Keratinocyte (primary cell): Measurements from ENCODE around the gene IFNG-AS1. TPM values are rescaled to one million over a fixed set of nuclear protein-coding genes. Genes with fewer than 3 reads are reported as not detected.

Experiments used
- DNase-seq: peaks from one replicate; pipeline ENCODE4 v3.0.0-alpha.2; 2011; ENCODE audit warnings: low read depth, missing footprints, low spot score
- FAIRE-seq: peaks from 2 replicates; lab custom pipeline; 2011; peaks lifted over from hg19 to GRCh38; lab: Jason Lieb, UNC
- H2AFZ ChIP-seq: 2 replicates; pipeline ENCODE4 v1.6.0; 2012; ENCODE audit warnings: low read length, control low read depth, inconsistent platforms; ENCODE audit not compliant: control insufficient read depth
- H3K27ac ChIP-seq: 2 replicates; pipeline ENCODE4 v1.5.1; 2011; ENCODE audit warnings: low read length; ENCODE audit not compliant: control insufficient read depth, insufficient read depth
- H3K27me3 ChIP-seq: 3 replicates; pipeline ENCODE4 v1.6.0; 2011; ENCODE audit warnings: low read length; ENCODE audit not compliant: control insufficient read depth, insufficient read depth; ENCODE audit errors: extremely low read depth
- H3K36me3 ChIP-seq, 2 experiments: 2 replicates in 1 of 2; 3 replicates in 1 of 2; pipeline ENCODE4 v1.5.1; 2011; ENCODE audit warnings: low read length in 2 of 2, mild to moderate bottlenecking in 1 of 2; ENCODE audit not compliant: control insufficient read depth in 2 of 2, insufficient read depth in 2 of 2; ENCODE audit errors: extremely low read depth in 1 of 2
- H3K4me1 ChIP-seq: 3 replicates; pipeline ENCODE4 v1.5.1; 2011; ENCODE audit warnings: low read length; ENCODE audit not compliant: control insufficient read depth, insufficient read depth; ENCODE audit errors: extremely low read depth
- H3K4me2 ChIP-seq: 3 replicates; pipeline ENCODE4 v1.6.0; 2011; ENCODE audit warnings: low read depth, low read length; ENCODE audit not compliant: control insufficient read depth, insufficient read depth; ENCODE audit errors: extremely low read depth
- H3K4me3 ChIP-seq, 3 experiments: fragments of 200-600 bp in 1 of 3; sonication (generic) in 1 of 3; 2 replicates in 2 of 3; 3 replicates in 1 of 3; pipeline ENCODE4 v1.5.1; 2011 to 2016; ENCODE audit warnings: low read length in 3 of 3, mild to moderate bottlenecking in 3 of 3, control low read depth in 2 of 3, inconsistent platforms in 1 of 3, low read depth in 1 of 3, mixed read lengths in 1 of 3, mixed run types in 1 of 3, moderate library complexity in 1 of 3; ENCODE audit not compliant: control insufficient read depth in 2 of 3, insufficient read depth in 2 of 3; ENCODE audit errors: extremely low read depth in 1 of 3
- H3K79me2 ChIP-seq: 2 replicates; pipeline ENCODE4 v1.6.0; 2012; ENCODE audit warnings: low read length; ENCODE audit not compliant: control insufficient read depth, insufficient read depth
- H3K9ac ChIP-seq: 3 replicates; pipeline ENCODE4 v1.6.0; 2011; ENCODE audit warnings: low read length; ENCODE audit not compliant: control insufficient read depth, insufficient read depth; ENCODE audit errors: extremely low read depth
- H3K9me1 ChIP-seq: 3 replicates; pipeline ENCODE4 v1.6.0; 2011; ENCODE audit warnings: low read length; ENCODE audit not compliant: control insufficient read depth, insufficient read depth; ENCODE audit errors: extremely low read depth
- H3K9me3 ChIP-seq: 2 replicates; pipeline ENCODE4 v1.5.1; 2012; ENCODE audit warnings: low read depth, low read length; ENCODE audit not compliant: control insufficient read depth
- H4K20me1 ChIP-seq: 3 replicates; pipeline ENCODE4 v1.6.0; 2011; ENCODE audit warnings: low read length; ENCODE audit not compliant: control insufficient read depth, insufficient read depth; ENCODE audit errors: extremely low read depth
- CTCF ChIP-seq, 3 experiments: IDR thresholded peaks in 1 of 3; conservative IDR thresholded peaks in 1 of 3; optimal IDR thresholded peaks in 1 of 3; 2 replicates in 2 of 3; 3 replicates in 1 of 3; pipeline versions ENCODE3 to v1.5.1; 2011; ENCODE audit warnings: low read length in 3 of 3, mild to moderate bottlenecking in 3 of 3, moderate library complexity in 2 of 3, control low read depth in 1 of 3, inconsistent platforms in 1 of 3; ENCODE audit not compliant: insufficient read depth in 2 of 3; ENCODE audit errors: extremely low read depth in 1 of 3
- EZH2 ChIP-seq: IDR thresholded peaks from one replicate; pipeline ENCODE4 v1.6.1; 2012; ENCODE audit warnings: inconsistent platforms, mild to moderate bottlenecking, low read length, moderate library complexity
- dilution Hi-C: fragments of 300-500 bp; cut with MboI; formaldehyde crosslinking; loops from one replicate; pipeline ENCODE4 v1.7.0; 2020; ENCODE audit warnings: low sequenced_read_pairs; ENCODE audit not compliant: extremely low pct_ligation_motif_present
- polyA plus RNA-seq, 5 experiments: library from polyadenylated mRNA; depleted of rRNA in 3 of 5; stranded (reverse) in 3 of 5; stranded (forward) in 1 of 5; unstranded in 1 of 5; fragments of >200 nt; gene quantifications; 1 replicate in 1 of 5; 2 replicates in 3 of 5; 3 replicates in 1 of 5; pipeline versions ENCODE4 v1.2.1 to v1.2.3, GENCODE V29; 2011 to 2012; ENCODE audit warnings: missing spikeins in 2 of 5, low read depth in 1 of 5, low replicate concordance in 1 of 5

IFNG-AS1 gene
- polyA plus RNA-seq, 1 donor (not counting 4 experiments of a cell fraction or from before 2014, with no cell fraction given) = not detected

GRCh38 chr12:67996347-67996746 is 7.1 kb downstream of the IFNG-AS1 start:
- FAIRE-seq (no peak), DNase-seq (no peak)
- dilution Hi-C loops = no loop called here

GRCh38 chr12:67998379-67998778 is 9.1 kb downstream of the IFNG-AS1 start:
- Histone ChIP-seq H4K20me1 (no peaks in the 10 kb centered on the region), H3K4me2 (no peak overlapping the region), H3K9me3 (no peaks in the 10 kb centered on the region), H3K27me3 (no peaks in the 10 kb centered on the region), H3K9ac (no peak overlapping the region), H3K79me2 (no peaks in the 10 kb centered on the region), H3K4me3 (no peak overlapping the region), H3K9me1 (no peaks in the 10 kb centered on the region), H3K27ac (no peak overlapping the region), H2AFZ (no peak overlapping the region), H3K36me3 (no peaks in the 10 kb centered on the region), H3K4me1 (no peaks in the 10 kb centered on the region)
- TF ChIP-seq EZH2 (no peak), CTCF (optimal IDR thresholded peaks at IDR 0.05 in 1 of 3, IDR thresholded peaks at IDR 0.05 in 1 of 3, conservative IDR thresholded peaks at IDR 0.05 in 1 of 3; ENCODE audit: extremely low read depth in 1 of 3, insufficient read depth in 2 of 3, low read length in 3 of 3) (no peak)
- FAIRE-seq (no peak), DNase-seq (no peak)
- dilution Hi-C loops = no loop called here

More at GRCh38 chr12:67996347-67996746, 7.1 kb downstream of the IFNG-AS1 start:
- Histone ChIP-seq H3K79me2 (no peaks in the 10 kb centered on the region), H3K27ac (no peak overlapping the region), H2AFZ (no peak overlapping the region), H3K9me1 (no peaks in the 10 kb centered on the region), H3K4me1 (no peaks in the 10 kb centered on the region), H3K27me3 (peaks cover 8% of the 10 kb centered on the region), H3K4me3 (no peak overlapping the region), H3K9ac (no peak overlapping the region), H3K9me3 (no peaks in the 10 kb centered on the region), H3K36me3 (no peaks in the 10 kb centered on the region), H3K4me2 (no peak overlapping the region), H4K20me1 (no peaks in the 10 kb centered on the region)
- TF ChIP-seq CTCF (optimal IDR thresholded peaks at IDR 0.05 in 1 of 3, IDR thresholded peaks at IDR 0.05 in 1 of 3, conservative IDR thresholded peaks at IDR 0.05 in 1 of 3; ENCODE audit: extremely low read depth in 1 of 3, insufficient read depth in 2 of 3, low read length in 3 of 3) = no peak
- no peak for TF ChIP-seq EZH2
